Adipocyte (in vitro differentiated cells): ENCODE data around the gene SPG11.
"Not testable (repeated sequence)": the region's sequence is repeated elsewhere in the genome, so short reads cannot be mapped to it uniquely, and the experiment has no call there.

ENCODE experiments used
- DNase-seq: peaks from one replicate; pipeline ENCODE4 v3.0.0-alpha.2; 2015; ENCODE audit warnings: low read depth
- H3K27me3 ChIP-seq: replicated peaks from 2 replicates; pipeline ENCODE4 v1.7.0; 2013; ENCODE audit warnings: mild to moderate bottlenecking, low read length, moderate library complexity; ENCODE audit not compliant: control insufficient read depth, insufficient read depth
- H3K36me3 ChIP-seq: 2 replicates; pipeline ENCODE4 v1.7.0; 2013; ENCODE audit warnings: low read length, mild to moderate bottlenecking, moderate library complexity; ENCODE audit not compliant: control insufficient read depth, insufficient read depth, severe bottlenecking
- H3K4me1 ChIP-seq: 2 replicates; pipeline ENCODE4 v1.7.0; 2013; ENCODE audit warnings: mild to moderate bottlenecking, low read length, moderate library complexity; ENCODE audit not compliant: control insufficient read depth, insufficient read depth
- H3K4me3 ChIP-seq: 2 replicates; pipeline ENCODE4 v1.7.0; 2013; ENCODE audit warnings: mild to moderate bottlenecking, low read length, moderate library complexity
- H3K9ac ChIP-seq: 2 replicates; pipeline ENCODE4 v1.7.0; 2013; ENCODE audit warnings: mild to moderate bottlenecking, low read length, moderate library complexity
- H3K9me3 ChIP-seq: 2 replicates; pipeline ENCODE4 v1.7.0; 2013; ENCODE audit warnings: mild to moderate bottlenecking, low read length, moderate library complexity; ENCODE audit not compliant: control insufficient read depth

Gene SPG11

GRCh38 chr15:44697014-44697413, 33.6 kb upstream of the SPG11 start:
- Histone ChIP-seq H3K4me3 (no peak overlapping the region), H3K9me3 (no peaks in the 10 kb centered on the region), H3K36me3 (no peaks in the 10 kb centered on the region), H3K4me1 (no peaks in the 10 kb centered on the region), H3K9ac (no peak overlapping the region), H3K27me3 (no peaks in the 10 kb centered on the region)
- no peak for DNase-seq

GRCh38 chr15:44695294-44695693, 31.8 kb upstream of the SPG11 start:
- Histone ChIP-seq H3K9me3 (no peaks in the 10 kb centered on the region), H3K9ac (no peak overlapping the region), H3K36me3 (no peaks in the 10 kb centered on the region), H3K4me1 (no peaks in the 10 kb centered on the region), H3K4me3 (no peak overlapping the region), H3K27me3 (no peaks in the 10 kb centered on the region)
- no peak for DNase-seq

GRCh38 chr15:44694416-44694815, 31.0 kb upstream of the SPG11 start:
- Histone ChIP-seq H3K4me1 (no peaks in the 10 kb centered on the region), H3K27me3 (no peaks in the 10 kb centered on the region)
- no peak for DNase-seq

GRCh38 chr15:44692659-44693058, 29.2 kb upstream of the SPG11 start:
- H3K27me3 ChIP-seq, result no peaks in the 10 kb centered on the region
- H3K4me1 ChIP-seq, result no peaks in the 10 kb centered on the region
- H3K9me3 ChIP-seq, result no peaks in the 10 kb centered on the region
- DNase-seq, result no peak
- H3K4me3 ChIP-seq, result no peak overlapping the region
- H3K36me3 ChIP-seq, result no peaks in the 10 kb centered on the region
- H3K9ac ChIP-seq, result no peak overlapping the region

More at GRCh38 chr15:44694416-44694815, 31.0 kb upstream of the SPG11 start:
- no peak overlapping the region for H3K4me3 ChIP-seq
- no peaks in the 10 kb centered on the region for H3K9me3 ChIP-seq
- H3K9ac ChIP-seq, result no peak overlapping the region
- H3K36me3 ChIP-seq, result no peaks in the 10 kb centered on the region

- not testable (repeated sequence) for H3K4me3 ChIP-seq, H3K36me3 ChIP-seq, DNase-seq, H3K9ac ChIP-seq, H3K9me3 ChIP-seq, H3K27me3 ChIP-seq, H3K4me1 ChIP-seq
These were observed 26.8 kb upstream of the SPG11 start for GRCh38 chr15:44690245-44690644.

- not testable (repeated sequence) for DNase-seq, H3K9me3 ChIP-seq, H3K36me3 ChIP-seq, H3K4me1 ChIP-seq, H3K4me3 ChIP-seq, H3K27me3 ChIP-seq, H3K9ac ChIP-seq
These were observed 25.9 kb upstream of the SPG11 start for GRCh38 chr15:44689318-44689717.

GRCh38 chr15:44682809-44683682, 19.6 kb upstream of the SPG11 start:
- DNase-seq, H3K9ac ChIP-seq, H3K4me3 ChIP-seq, H3K36me3 ChIP-seq, H3K4me1 ChIP-seq, H3K9me3 ChIP-seq, H3K27me3 ChIP-seq: not testable (repeated sequence)

GRCh38 chr15:44682211-44682610, 18.7 kb upstream of the SPG11 start:
- Histone ChIP-seq H3K9ac (no peak overlapping the region), H3K9me3 (no peaks in the 10 kb centered on the region)
- DNase-seq, result no peak

GRCh38 chr15:44676676-44677075, 13.2 kb upstream of the SPG11 start:
- H3K27me3 ChIP-seq, result peaks cover 11% of the 10 kb centered on the region
- no peak overlapping the region for H3K4me3 ChIP-seq
- no peaks in the 10 kb centered on the region for H3K36me3 ChIP-seq
- H3K4me1 ChIP-seq, result no peaks in the 10 kb centered on the region
- no peak for DNase-seq
- H3K9me3 ChIP-seq, result no peaks in the 10 kb centered on the region
- H3K9ac ChIP-seq, result no peak overlapping the region

More at GRCh38 chr15:44682211-44682610, 18.7 kb upstream of the SPG11 start:
- Histone ChIP-seq H3K27me3 (peaks cover 10% of the 10 kb centered on the region), H3K4me3 (no peak overlapping the region), H3K36me3 (no peaks in the 10 kb centered on the region), H3K4me1 (peaks cover 4% of the 10 kb centered on the region)

GRCh38 chr15:44675911-44676310, 12.4 kb upstream of the SPG11 start:
- Histone ChIP-seq H3K4me1 (no peaks in the 10 kb centered on the region), H3K4me3 (no peak overlapping the region), H3K9me3 (no peaks in the 10 kb centered on the region), H3K9ac (no peak overlapping the region), H3K36me3 (no peaks in the 10 kb centered on the region), H3K27me3 (peaks cover 5% of the 10 kb centered on the region)
- no peak for DNase-seq

GRCh38 chr15:44673639-44674038, 10.2 kb upstream of the SPG11 start:
- peaks cover 5% of the 10 kb centered on the region for H3K27me3 ChIP-seq
- no peak overlapping the region for H3K4me3 ChIP-seq
- DNase-seq, result no peak
- H3K9me3 ChIP-seq, result no peaks in the 10 kb centered on the region
- no peaks in the 10 kb centered on the region for H3K36me3 ChIP-seq
- no peaks in the 10 kb centered on the region for H3K4me1 ChIP-seq
- H3K9ac ChIP-seq, result no peak overlapping the region
